A549 (cell line): Measurements from ENCODE around the gene ASTN1.

Source experiments
- JUNB ChIP-seq: fragments of >200 bp; sonication (Bioruptor Twin); formaldehyde crosslinking; IDR thresholded peaks from 2 replicates; pipeline ENCODE4 v1.6.1; 2016
- MYC ChIP-seq: IDR thresholded peaks from 2 replicates; pipeline ENCODE4 v1.6.1; 2012; ENCODE audit warnings: mild to moderate bottlenecking, inconsistent platforms, low read length, improper control_type of control experiment, borderline replicate concordance
- POLR2A ChIP-seq: IDR thresholded peaks from 2 replicates; pipeline ENCODE4 v1.6.1; 2012; ENCODE audit warnings: mild to moderate bottlenecking, low read length

- TF ChIP-seq JUNB (no peak), MYC (no peak), POLR2A (no peak)
Observed at GRCh38 chr1:177043597-177043996, 120.9 kb downstream of the ASTN1 start.
